Activated effector memory CD4-positive, alpha-beta T cell treated with anti-CD3 and anti-CD28 coated beads, Interleukin-2, amount 50 U/mL, for 16 hours (primary cell): ENCODE measurements around the gene ZNF280B.
"Not testable (repeated sequence)": the region's sequence is repeated elsewhere in the genome, so short reads cannot be mapped to it uniquely, and the experiment has no call there.

ENCODE experiments used
- DNase-seq: peaks from one replicate; pipeline ENCODE4 v3.0.0-alpha.2; 2020

The ZNF280B gene

DNA sequence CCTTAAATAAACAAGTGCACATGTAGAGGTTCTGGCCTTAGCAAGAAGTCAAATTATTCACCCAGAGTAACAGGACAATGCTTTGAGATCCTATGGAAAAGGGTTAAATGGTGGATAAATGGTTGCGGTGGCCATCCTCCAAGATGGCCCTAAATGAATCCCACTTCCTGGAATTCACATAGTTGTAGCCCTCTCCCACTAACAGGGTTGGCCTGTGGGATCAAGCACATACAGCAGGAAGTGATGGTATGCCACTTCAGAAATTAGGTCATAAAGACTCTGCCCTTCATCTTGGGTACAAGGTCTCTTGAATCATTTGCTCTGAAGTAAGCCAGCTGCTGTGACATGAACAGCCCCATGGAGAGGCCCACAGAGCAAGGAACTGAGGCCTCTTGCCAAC, 1.8 kb downstream of the ZNF280B start:
- DNase-seq = no peak

DNA sequence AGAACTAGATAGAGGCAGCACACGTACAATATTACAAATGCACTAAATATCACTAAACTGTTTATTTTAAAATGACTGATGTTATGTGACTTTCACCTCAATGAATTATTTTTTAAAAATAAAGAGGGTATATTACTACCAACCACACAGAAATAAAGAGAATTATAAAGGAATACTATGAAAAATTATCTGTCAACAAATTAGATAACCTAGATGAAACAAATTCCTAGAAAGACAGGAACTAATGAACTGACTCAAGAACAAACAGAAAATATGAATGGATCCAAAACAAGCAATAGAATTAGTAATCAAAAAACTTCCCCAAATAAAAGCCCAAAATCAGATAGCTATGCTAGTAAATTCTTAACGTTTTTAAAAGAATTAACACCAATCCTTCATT, 10.3 kb downstream of the ZNF280B start:
- no peak for DNase-seq

DNA sequence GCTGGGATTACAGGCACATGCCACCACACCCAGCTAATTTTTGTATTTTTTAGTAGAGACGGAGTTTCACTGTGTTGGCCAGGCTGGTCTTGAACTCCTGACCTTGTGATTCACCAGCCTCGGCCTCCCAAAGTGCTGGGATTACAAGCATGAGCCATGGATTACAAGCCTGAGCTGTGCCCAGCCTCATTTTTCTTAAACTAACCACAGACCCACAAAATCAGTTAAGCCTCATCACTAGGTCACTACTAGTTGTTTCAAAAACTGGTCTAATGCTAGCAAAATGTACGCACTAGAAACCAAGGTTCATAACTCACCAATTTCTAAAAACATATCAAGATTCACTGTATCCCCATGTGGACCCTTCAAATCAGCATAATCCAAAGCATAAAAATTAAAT, 17.0 kb downstream of the ZNF280B start:
- not testable (repeated sequence) for DNase-seq

DNA sequence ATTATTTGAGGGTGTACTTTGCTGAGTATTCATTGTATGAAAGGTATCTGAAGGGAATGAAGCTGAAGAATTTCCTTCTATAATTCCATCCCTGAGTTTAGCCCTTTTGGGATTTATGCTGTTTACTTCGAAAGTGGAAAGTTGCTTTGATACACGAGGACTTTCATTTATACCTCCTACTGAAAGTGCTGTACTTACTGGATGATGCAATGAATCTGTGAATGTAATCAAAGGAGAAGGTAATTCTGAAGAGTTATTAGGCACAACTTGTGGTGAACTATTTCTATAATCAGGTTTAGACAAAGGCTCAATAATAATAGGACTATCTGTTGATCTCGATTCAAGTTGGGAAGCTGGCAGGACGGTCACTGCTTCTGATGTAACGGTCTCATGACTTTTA, 19.8 kb downstream of the ZNF280B start:
- DNase-seq = no peak

DNA sequence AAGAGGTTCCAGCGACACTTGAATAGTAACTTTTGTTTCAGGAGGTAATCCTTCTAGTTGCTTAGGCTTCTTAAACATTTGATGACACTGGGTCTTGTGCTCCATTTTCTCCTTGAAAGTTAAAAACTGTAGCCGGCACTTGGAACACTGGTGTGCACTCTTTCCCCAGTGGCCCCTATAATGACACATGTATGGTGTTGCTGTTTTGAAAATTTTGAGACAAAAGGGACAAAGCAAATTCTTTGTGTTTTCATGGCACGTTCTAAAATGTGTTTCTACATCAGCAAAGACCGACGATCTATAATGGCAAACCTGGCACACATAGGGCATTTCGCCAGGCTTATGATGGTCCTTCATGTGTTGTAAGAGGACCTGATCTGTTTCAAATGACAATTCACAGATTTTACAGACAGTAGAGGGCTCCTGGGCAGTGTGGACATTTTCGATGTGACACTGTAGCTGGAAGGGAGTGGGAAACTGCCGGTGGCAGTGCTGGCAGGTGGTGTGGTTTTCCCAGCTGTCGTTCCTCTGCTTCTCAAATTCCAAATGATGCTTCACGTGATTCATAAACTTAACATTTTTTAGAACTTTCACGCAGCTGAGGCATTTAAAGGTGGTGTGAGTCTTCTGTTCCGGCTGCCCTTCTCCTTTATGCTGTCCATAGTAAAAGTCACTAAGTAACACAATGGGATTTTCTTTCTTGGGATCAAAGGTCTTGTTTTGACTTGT, 20.5 kb downstream of the ZNF280B start:
- no peak for DNase-seq

DNA sequence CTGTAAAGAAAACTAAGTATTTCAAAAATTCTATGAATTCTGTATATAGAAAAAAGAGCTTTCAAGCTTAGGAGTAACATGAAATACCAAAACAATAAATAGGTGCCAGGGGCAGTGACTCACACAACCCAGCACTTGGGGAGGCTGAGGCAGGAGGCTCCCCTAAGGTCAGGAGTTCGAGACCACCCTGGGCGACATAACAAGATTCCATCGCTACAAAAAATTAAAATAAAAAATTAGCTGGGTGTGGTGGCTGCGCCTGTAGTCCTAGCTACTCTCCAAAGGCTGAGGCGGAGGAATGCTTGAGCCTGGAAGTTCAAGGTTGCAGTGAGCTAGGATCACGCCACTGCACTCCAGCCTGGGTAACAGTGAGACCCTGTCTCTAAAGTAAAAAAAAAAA, 21.5 kb downstream of the ZNF280B start:
- no peak for DNase-seq

DNA sequence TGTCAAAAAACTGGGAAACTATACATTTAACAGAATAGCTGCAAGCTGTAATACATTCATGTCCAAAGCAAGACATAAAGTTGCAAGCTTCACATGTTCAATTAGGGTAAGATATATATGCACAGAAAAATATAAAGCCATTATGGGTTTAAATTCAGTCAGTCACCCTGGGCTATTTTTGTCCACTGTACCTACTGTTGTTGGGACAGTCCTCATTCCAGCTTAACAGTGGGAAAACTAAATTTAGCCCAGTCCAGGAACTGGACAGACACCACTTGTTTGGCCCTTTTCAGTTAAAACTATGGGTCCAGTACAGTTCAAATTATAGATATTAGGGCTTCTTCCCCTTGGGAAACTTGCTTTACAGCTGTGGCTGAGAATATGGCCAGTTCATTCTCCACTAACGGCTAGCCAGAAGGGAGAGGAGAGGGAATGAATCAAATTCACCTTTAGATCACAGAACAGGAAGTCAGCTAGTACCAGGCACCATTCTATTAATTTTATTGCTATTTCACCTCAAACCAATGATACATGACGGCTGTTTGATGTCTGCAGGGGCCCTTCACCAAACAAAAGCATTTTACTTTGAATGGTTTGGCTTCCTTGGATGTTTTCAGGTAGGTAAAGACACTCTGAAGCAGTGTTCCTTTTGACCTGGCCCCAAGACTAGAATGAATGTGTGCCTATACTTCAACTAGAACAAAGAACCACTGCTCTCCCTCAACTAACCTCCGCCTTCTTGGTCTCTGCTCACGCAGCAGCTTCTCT, 22.2 kb downstream of the ZNF280B start:
- DNase-seq = no peak

DNA sequence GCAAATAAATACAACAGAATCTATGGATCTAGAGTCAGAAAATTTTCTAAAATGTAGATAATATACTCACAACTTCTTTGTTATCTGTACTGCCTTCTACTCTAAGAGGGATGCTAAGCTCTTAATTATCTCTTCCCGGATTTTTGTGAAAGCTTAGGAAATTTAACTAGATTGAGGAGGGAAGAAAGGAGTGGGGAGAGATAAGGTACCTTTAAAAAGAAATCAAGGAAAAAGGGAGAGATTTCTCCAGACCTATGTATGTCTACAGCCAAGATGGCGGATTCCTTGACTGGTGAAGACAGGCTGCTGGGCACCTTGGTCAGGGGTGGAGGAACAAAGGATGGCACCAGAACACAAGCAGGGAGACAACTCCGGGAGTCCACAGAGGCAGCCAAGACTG, 23.0 kb downstream of the ZNF280B start:
- DNase-seq = no peak

DNA sequence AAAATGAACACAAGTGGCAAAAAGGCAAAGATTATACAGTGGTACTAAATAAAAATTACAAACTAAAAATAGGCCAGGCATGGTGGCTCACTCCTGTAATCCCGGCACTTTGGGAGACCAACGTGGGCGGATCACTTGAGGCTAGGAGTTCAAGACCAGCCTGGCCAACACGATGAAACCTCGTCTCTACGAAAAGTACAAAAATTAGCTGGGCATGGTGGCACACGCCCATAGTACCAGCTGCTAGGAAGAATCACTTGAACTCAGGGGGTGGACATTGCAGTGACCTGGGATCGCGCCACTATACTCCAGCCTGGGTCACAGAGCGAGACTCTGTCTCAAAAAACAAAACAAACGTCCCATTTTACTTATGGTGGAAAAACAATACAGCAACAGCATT, 24.5 kb downstream of the ZNF280B start:
- no peak for DNase-seq

DNA sequence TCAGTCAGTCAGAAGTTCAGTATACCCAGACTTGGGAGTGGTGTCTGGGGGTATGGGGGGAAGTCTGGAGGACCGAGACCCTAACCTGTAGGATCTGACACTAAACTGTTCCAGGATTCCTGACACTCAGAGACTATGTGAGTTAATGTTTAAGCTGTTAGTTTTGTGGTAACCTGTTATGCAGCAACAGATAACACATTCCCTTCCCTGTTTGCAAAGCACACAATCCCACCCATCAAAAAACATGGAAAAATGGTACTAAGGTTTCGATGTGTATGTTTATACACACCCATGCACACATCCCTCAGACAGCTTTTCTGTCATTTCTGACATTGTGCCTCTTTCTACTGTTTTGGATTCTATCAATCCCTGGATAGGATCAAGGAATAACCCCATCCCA, 27.6 kb downstream of the ZNF280B start:
- DNase-seq = no peak

DNA sequence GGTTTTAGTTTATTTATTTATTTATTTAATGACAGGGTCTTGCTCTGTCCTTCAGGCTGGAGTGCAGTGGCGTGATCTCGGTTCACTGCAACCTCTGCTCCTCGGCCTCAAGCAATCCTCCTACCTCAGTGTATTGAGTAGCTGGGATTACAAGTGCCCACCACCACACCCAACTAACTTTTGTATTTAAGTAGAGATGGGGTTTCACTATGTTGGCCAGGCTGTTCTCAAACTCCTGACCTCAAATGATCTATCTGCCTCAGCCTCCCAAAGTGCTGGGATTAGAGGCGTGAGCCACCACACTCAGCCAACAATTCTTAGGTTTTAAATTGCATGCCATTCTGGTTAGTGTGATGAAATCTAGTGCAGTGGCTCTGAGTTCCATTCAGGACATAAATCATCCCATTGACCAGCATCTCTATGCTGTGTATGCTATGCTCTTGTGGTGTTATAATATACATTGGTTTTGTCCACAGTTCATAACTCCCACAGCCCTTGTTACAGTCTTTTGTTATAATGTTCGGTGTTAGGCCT, 28.5 kb downstream of the ZNF280B start:
- no peak for DNase-seq

DNA sequence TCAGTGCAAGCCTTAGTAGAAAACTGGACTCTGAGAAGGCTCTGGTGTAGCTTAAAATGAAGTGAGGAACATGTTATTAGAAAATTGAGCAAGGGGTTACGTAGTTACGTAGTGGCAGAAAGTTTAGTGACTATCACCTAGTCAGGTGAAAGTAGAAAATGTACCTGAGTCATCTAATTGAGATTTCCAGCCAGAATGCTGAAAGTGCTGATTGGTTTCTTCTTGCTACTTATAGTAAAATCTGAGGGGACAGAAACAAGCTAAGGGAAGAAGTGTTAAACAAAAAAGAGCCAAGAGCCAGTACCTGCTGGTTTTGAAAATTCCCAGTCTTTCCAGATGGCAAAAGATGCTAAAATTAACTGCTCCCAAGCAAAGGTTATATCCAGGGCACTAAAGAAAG, 29.4 kb downstream of the ZNF280B start:
- DNase-seq = no peak

DNA sequence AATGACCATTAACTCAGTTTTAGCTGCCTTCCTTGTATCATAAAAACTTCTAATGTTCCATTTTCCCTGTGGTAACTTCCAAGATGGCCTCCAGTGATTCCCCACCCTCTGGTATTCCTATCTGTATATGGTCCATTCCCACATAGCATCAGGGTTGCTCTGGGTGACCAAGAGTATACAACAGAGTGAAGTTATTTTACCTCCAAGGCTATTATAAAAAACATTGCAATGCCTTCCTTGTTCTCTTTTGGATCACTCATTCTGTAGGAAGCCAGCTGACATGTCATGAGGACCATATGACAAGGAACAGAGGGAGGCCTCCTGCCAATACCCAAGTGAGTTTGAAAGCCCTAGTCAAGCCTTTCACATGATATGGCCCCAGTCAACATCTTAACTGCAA, 30.1 kb downstream of the ZNF280B start:
- no peak for DNase-seq

DNA sequence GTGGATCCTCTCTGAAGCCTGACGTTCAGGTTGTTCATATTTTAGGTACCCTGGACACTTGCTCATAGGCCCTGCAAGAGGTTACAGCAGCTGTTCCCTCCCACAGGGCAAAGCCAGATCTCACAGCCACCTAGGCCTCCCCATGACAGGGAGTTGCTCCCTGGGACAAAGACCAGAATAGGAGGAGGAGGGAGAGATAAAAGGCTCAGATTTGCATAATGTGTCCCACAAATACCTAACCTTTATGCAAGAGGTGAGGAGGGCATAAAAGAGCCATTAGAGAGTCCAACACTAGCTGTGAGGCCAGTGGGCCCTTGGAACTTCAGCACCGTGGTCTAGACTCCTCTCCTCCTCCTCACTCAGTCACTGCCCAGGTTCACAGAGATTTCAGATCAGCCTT, 33.8 kb downstream of the ZNF280B start:
- no peak for DNase-seq

DNA sequence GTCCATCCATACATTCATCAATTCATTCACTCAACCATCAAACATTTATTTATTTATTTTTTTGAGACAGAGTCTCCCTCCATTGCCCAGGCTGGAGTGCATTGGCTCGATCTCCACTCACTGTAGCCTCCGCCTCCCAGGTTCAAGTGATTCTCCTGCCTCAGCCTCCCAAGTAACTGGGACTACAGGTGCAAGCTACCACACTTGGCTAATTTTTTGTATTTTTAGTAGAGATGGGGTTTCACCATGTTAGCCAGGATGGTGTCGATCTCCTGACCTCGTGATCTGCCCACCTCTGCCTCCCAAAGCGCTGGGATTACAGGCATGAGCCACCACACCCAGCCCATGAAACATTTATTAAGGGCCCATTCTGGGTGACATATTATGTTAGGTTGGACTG, 37.4 kb downstream of the ZNF280B start:
- not testable (repeated sequence) for DNase-seq

DNA sequence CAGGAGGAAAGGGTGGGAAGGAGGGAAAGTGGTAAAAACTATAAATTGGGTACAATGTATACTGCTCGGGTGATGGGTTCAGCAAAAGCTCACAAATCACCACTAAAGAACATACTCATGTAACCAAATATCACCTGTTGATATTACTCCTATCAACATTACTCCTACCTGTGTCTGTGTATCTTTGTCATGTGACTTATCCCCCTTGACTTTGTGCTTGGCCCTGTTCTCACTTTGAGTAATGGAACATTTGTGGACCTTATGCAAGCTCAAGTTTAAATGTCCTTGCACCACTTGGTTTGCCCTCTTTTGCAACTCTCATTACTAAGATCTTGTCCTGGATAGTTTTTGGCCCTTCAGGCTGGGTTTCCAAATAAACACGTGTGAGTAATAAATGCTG, 39.0 kb downstream of the ZNF280B start:
- DNase-seq = no peak

DNA sequence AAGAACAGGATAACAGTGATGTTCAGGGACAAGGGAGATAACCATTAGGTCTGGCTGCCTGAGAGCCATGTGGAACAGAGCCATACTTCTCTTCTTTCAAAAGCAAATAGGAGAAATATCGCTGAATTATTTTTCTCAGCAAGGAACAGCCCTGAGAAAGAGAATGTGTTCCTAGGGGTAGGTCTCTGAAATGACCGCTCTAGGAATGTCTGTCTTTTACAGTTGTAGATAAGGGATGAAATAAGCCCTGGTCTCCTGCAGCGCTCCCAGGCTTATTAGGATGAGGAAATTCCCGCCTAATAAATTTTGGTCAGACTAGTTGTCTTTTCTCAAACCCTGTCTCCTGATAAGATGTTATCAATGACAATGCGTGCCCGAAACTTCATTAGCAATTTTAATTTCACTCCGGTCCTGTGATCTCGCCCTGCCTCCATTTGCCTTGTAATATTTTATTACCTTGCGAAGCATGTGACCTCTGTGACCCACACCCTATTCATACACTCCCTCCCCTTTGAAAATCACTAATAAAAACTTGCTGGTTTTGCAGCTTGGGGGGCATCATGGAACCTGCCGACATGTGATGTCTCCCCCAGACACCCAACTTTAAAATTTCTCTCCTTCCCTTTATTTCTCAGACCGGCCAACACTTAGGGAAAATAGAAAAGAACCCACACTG, 39.6 kb downstream of the ZNF280B start:
- DNase-seq = not testable (repeated sequence)

DNA sequence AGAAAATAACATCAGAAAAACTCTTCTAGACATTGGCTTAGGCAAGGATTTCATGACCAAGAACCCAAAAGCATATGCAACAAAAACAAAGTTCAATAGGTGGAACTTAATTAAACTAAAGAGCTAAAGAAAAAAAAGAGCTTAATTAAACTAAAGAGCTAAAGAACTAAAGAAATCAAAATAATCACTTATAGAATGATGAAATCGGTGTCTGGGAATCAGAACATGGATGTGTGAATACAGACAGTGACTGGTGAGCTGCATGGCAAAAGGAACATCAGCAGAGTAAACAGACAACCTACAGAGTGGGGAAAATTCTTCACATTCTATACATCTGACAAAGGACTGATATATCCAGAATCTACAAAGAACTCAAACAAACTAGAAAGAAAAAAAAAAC, 41.4 kb downstream of the ZNF280B start:
- no peak for DNase-seq

DNA sequence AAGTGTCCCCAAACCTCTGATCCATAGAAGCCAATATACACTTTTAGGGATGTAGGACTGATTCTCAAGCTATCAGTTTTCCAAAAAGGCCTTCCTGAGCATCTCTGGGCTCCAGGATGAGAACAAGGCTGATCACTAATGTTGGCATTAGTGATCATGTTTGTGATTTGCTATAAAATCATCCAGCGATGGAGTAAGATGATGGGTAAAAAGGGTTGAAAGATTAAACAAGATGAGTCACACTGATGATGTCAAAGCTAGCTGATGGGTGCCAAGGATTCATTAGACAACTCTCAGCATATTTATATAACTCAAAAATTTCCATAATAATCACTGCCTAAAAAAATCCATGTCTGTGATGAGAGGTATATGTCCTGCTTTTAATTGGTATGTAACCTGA, 42.8 kb downstream of the ZNF280B start:
- DNase-seq = no peak

DNA sequence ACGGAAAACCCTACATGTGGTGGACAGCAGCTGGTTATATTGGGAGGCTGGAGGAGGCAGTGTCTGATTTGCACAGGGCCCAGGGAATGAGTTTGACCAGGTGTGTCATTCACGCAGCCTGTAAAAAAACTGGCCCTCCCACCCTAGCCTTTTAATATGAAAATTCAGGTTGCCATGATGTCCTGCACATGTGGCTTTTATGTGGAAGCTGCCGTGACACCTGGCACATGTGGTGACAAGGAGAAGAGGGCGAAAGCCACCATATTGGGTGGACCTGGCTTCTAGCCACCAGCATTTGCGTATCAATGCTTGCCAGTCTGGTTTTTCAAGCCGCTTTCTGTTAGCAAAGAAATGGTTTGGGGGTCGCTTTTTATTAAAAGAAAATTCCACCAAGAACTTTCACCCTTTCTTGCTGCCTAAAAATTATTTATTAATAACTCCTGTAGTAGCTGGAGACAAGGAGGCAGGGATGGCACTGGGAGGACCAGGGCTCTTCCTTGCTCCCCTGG, 43.4 kb downstream of the ZNF280B start:
- no peak for DNase-seq

DNA sequence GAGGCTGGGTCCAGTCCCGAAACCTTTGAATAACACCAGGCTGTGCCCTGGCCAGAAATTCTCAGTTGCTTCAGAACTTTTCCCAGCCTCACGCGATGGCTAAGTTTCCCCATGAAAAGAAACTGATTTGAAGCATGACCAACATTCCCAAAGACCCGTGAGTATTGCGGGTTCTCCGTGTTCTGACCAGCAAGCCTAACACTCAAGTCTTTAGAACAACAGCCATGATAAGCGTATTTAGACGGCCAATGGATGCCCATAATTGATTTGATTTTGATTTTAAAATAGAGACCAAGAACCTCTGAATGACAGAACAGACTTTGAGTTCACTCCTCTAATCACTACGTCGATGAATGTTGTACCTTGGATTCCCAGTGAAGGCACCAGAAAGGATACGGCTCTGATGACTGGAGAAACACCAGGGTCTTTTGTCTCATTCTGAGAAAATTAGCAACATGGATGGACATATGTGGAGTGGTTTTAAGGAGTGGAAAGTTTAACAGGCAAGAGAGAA, 43.9 kb downstream of the ZNF280B start:
- DNase-seq = no peak

DNA sequence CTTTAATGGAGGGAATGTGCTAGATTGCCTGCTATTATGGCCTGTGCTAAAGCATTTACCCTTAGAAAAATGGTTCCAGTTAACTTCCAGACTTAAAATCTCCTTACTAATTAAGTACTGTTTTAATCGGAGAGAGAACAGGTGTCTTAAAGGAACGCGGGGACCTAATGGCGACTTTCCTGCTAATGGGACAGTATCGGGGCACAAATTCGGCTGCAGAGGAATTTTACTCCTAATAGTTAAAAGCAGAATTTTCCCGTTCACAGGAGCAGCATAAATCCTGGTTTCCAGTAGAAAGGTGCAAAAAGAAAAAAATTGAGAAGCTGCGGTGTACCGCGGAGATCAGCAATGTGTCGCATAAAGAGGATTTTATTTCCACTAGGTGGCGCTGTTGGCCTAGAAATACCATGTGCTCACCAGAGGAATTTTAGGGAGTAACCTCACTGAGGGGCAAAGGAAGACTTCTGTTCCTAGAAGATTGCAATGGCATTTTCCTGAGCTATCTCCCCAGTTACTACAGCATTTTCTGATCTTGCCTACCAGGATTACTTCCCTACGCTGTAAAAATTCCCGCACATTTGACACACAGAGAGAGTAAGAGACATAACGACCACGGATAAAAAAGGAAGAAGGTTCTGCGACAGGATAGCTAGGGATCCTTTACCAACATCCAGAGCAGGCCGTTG, 44.5 kb downstream of the ZNF280B start:
- peak; percentile 71 for DNase-seq
